SK-N-SH treated with all-trans-retinoic acid at 6 μM for 48 hours (cell line): ENCODE data around the gene ANKRD44.

Experiments
- ATAC-seq: fragments of 200-7000 bp; cut with Tn5 transposase; 3 replicates; pipeline ENCODE4 v1.9.1; 2020; ENCODE audit warnings: mild to moderate bottlenecking, moderate library complexity
- ARNTL ChIP-seq: fragments of 450-650 bp; formaldehyde crosslinking; IDR thresholded peaks from 2 replicates; pipeline ENCODE4 v1.5.0; 2020; ENCODE audit warnings: low read depth, mild to moderate bottlenecking, moderate library complexity, borderline replicate concordance
- CSDC2 ChIP-seq: fragments of 250-450 bp; sonication (Bioruptor Pico); IDR thresholded peaks from 2 replicates; pipeline ENCODE4 v1.5.0; 2020; ENCODE audit warnings: mild to moderate bottlenecking, moderate library complexity
- GLIS3 ChIP-seq: fragments of 250-450 bp; sonication (Bioruptor Pico); IDR thresholded peaks from 2 replicates; pipeline ENCODE4 v1.5.0; 2020; ENCODE audit warnings: mild to moderate bottlenecking, moderate library complexity
- ISL1 ChIP-seq: fragments of 250-450 bp; sonication (Bioruptor Pico); IDR thresholded peaks from 2 replicates; pipeline ENCODE4 v2.1.2; 2022; ENCODE audit warnings: mild to moderate bottlenecking, moderate library complexity
- RARB ChIP-seq: fragments of 250-450 bp; sonication (Bioruptor Pico); IDR thresholded peaks from 2 replicates; pipeline ENCODE4 v1.8.0; 2021; ENCODE audit warnings: mild to moderate bottlenecking, moderate library complexity
- SNAI2 ChIP-seq: fragments of 250-450 bp; sonication (Bioruptor Pico); IDR thresholded peaks from 2 replicates; pipeline ENCODE4 v1.5.0; 2020; ENCODE audit warnings: mild to moderate bottlenecking, moderate library complexity
- TOX ChIP-seq: fragments of 250-450 bp; sonication (Bioruptor Pico); IDR thresholded peaks from 2 replicates; pipeline ENCODE4 v1.8.0; 2021; ENCODE audit warnings: mild to moderate bottlenecking, moderate library complexity, borderline replicate concordance
- ZC3H10 ChIP-seq: fragments of 250-450 bp; sonication (Bioruptor Pico); IDR thresholded peaks from 2 replicates; pipeline ENCODE4 v1.5.1; 2021; ENCODE audit warnings: mild to moderate bottlenecking, moderate library complexity
- ZFP3 ChIP-seq: fragments of 250-450 bp; sonication (Bioruptor Pico); IDR thresholded peaks from 2 replicates; pipeline ENCODE4 v1.5.0; 2020; ENCODE audit warnings: mild to moderate bottlenecking, moderate library complexity
- ZFP30 ChIP-seq: fragments of 450-650 bp; formaldehyde crosslinking; IDR thresholded peaks from 2 replicates; pipeline ENCODE4 v1.5.0; 2022; ENCODE audit warnings: mild to moderate bottlenecking, moderate library complexity
- ZNF70 ChIP-seq: fragments of 450-650 bp; formaldehyde crosslinking; IDR thresholded peaks from 2 replicates; pipeline ENCODE4 v1.5.0; 2020; ENCODE audit warnings: mild to moderate bottlenecking, moderate library complexity
- ZNF8 ChIP-seq: fragments of 450-650 bp; formaldehyde crosslinking; IDR thresholded peaks from 2 replicates; pipeline ENCODE4 v1.5.0; 2020; ENCODE audit warnings: mild to moderate bottlenecking, moderate library complexity
- TF ChIP-seq, protein P1 (sequence below): fragments of 250-450 bp; sonication (Bioruptor Pico); IDR thresholded peaks from 2 replicates; pipeline ENCODE4 v1.8.0; 2020; ENCODE audit warnings: mild to moderate bottlenecking, moderate library complexity, borderline replicate concordance
- TF ChIP-seq, protein P2 (sequence below): fragments of 250-450 bp; sonication (Bioruptor Pico); IDR thresholded peaks from 2 replicates; pipeline ENCODE4 v1.5.0; 2020; ENCODE audit warnings: mild to moderate bottlenecking, moderate library complexity
- TF ChIP-seq, protein P3 (sequence below): fragments of 250-450 bp; sonication (Bioruptor Pico); IDR thresholded peaks from 2 replicates; pipeline ENCODE4 v1.5.1; 2020; ENCODE audit warnings: low read depth, mild to moderate bottlenecking, moderate library complexity
- TF ChIP-seq, protein P4 (sequence below): fragments of 250-450 bp; sonication (Bioruptor Pico); IDR thresholded peaks from 2 replicates; pipeline ENCODE4 v1.5.1; 2021; ENCODE audit warnings: mild to moderate bottlenecking, moderate library complexity

Gene ANKRD44

DNA sequence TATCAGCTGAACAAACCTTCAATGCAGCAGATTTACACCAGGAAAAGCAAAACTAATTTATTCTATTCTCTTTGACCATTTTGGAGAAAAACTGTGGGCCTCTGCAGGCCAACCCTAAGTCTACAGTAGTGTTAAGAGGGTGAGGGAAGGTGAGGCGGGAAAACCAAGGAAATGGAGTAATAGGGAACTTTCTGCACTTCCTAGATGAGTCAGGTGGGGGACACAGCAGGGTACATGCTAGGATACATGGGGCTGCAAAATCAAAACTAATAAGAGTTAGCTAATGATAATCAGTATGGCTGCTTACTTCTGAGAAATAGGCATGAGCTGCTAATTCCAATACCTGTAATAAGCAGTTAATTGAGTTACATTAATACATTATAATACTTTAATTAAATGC lies 318.1 kb downstream of the ANKRD44 start (continued):
- TF ChIP-seq, protein P1, sequence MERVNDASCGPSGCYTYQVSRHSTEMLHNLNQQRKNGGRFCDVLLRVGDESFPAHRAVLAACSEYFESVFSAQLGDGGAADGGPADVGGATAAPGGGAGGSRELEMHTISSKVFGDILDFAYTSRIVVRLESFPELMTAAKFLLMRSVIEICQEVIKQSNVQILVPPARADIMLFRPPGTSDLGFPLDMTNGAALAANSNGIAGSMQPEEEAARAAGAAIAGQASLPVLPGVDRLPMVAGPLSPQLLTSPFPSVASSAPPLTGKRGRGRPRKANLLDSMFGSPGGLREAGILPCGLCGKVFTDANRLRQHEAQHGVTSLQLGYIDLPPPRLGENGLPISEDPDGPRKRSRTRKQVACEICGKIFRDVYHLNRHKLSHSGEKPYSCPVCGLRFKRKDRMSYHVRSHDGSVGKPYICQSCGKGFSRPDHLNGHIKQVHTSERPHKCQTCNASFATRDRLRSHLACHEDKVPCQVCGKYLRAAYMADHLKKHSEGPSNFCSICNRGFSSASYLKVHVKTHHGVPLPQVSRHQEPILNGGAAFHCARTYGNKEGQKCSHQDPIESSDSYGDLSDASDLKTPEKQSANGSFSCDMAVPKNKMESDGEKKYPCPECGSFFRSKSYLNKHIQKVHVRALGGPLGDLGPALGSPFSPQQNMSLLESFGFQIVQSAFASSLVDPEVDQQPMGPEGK (CRISPR knock-in tag): no peak
- TF ChIP-seq, all 23 proteins: peak for 0

DNA sequence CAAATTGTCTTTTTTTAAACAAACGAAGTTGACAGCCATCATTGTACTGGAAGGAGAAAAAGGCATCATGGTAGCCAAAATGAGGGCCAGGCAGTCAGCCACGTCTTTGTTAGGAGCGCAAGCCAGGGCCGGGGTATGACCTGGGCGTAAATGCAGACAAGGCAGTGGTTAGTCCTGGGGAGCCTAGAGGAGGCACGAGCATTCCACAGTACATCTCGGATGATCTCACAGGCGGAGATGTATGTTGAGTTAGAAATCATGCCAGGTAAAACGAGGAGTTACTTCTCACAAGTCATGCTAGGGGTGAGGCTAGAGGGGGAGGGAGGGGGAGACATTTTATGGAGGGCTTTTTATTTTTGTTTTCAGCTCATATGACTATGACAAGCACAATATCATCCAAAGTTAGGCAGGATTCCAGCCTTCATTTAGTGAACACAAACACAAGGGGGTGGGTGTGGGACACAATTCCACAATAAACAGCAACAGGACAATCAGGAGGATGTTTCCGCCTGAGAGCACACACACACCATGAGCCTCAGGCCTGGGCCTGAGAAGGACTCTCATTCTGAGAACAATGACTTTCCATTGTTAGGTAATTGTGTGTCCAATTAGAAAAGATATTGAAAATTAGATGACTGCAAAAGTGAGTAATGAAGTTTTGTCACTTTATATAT lies 319.7 kb downstream of the ANKRD44 start:
- no peak for ATAC-seq
- TF ChIP-seq ZFP30 (CRISPR knock-in tag) (no peak), ZFP3 (CRISPR knock-in tag) (no peak), SNAI2 (CRISPR knock-in tag) (no peak), GLIS3 (CRISPR knock-in tag) (no peak), ZNF70 (CRISPR knock-in tag) (no peak), ARNTL (no peak), CSDC2 (CRISPR knock-in tag) (no peak)
- TF ChIP-seq, protein P2, sequence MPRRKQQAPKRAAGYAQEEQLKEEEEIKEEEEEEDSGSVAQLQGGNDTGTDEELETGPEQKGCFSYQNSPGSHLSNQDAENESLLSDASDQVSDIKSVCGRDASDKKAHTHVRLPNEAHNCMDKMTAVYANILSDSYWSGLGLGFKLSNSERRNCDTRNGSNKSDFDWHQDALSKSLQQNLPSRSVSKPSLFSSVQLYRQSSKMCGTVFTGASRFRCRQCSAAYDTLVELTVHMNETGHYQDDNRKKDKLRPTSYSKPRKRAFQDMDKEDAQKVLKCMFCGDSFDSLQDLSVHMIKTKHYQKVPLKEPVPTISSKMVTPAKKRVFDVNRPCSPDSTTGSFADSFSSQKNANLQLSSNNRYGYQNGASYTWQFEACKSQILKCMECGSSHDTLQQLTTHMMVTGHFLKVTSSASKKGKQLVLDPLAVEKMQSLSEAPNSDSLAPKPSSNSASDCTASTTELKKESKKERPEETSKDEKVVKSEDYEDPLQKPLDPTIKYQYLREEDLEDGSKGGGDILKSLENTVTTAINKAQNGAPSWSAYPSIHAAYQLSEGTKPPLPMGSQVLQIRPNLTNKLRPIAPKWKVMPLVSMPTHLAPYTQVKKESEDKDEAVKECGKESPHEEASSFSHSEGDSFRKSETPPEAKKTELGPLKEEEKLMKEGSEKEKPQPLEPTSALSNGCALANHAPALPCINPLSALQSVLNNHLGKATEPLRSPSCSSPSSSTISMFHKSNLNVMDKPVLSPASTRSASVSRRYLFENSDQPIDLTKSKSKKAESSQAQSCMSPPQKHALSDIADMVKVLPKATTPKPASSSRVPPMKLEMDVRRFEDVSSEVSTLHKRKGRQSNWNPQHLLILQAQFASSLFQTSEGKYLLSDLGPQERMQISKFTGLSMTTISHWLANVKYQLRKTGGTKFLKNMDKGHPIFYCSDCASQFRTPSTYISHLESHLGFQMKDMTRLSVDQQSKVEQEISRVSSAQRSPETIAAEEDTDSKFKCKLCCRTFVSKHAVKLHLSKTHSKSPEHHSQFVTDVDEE (CRISPR knock-in tag): no peak
- TF ChIP-seq, protein P3, sequence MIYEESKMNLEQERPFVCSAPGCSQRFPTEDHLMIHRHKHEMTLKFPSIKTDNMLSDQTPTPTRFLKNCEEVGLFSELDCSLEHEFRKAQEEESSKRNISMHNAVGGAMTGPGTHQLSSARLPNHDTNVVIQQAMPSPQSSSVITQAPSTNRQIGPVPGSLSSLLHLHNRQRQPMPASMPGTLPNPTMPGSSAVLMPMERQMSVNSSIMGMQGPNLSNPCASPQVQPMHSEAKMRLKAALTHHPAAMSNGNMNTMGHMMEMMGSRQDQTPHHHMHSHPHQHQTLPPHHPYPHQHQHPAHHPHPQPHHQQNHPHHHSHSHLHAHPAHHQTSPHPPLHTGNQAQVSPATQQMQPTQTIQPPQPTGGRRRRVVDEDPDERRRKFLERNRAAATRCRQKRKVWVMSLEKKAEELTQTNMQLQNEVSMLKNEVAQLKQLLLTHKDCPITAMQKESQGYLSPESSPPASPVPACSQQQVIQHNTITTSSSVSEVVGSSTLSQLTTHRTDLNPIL: no peak
- TF ChIP-seq, protein P1 (CRISPR knock-in tag): no peak

DNA sequence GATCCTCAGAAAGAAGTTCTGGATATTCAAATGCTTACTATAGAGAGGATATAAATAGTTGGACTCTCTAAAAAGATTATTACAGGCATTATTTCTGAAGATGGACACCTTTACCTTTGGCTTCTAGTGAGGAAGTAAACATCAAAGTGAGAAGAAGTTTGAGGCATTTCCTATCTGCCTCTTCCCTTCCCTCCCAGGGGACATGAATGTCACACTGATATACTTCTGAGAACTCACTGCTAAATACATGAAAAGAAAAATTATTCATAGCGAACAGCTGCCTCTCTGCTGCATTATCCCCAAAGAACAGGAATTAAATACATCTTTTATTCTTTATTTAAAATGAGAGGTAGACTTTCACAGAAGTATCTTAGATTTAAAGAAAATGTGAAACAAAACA lies 320.5 kb downstream of the ANKRD44 start:
- no peak for ATAC-seq
- TF ChIP-seq GLIS3 (CRISPR knock-in tag): no peak
- TF ChIP-seq, protein P2 (CRISPR knock-in tag): no peak
- no peak for TF ChIP-seq ISL1 (CRISPR knock-in tag)
- no peak for TF ChIP-seq ZFP3 (CRISPR knock-in tag)
- TF ChIP-seq ZNF8 (CRISPR knock-in tag): no peak
- TF ChIP-seq ZC3H10 (CRISPR knock-in tag): no peak
- TF ChIP-seq CSDC2 (CRISPR knock-in tag): no peak
- TF ChIP-seq RARB (CRISPR knock-in tag): no peak
- TF ChIP-seq, protein P4, sequence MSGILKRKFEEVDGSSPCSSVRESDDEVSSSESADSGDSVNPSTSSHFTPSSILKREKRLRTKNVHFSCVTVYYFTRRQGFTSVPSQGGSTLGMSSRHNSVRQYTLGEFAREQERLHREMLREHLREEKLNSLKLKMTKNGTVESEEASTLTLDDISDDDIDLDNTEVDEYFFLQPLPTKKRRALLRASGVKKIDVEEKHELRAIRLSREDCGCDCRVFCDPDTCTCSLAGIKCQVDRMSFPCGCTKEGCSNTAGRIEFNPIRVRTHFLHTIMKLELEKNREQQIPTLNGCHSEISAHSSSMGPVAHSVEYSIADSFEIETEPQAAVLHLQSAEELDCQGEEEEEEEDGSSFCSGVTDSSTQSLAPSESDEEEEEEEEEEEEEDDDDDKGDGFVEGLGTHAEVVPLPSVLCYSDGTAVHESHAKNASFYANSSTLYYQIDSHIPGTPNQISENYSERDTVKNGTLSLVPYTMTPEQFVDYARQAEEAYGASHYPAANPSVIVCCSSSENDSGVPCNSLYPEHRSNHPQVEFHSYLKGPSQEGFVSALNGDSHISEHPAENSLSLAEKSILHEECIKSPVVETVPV (CRISPR knock-in tag): no peak
- TF ChIP-seq, protein P1 (CRISPR knock-in tag): no peak
- TF ChIP-seq TOX: no peak
